ENCODE data around the gene ABHD2. TPM values are rescaled to one million over a fixed set of nuclear protein-coding genes. Genes with fewer than 3 reads are reported as not detected.
"Not testable (repeated sequence)": the region's sequence is repeated elsewhere in the genome, so short reads cannot be mapped to it uniquely, and the experiment has no call there.

The ABHD2 gene
- total RNA-seq, 1 donor from 2014 or later: 32.3 TPM

DNA sequence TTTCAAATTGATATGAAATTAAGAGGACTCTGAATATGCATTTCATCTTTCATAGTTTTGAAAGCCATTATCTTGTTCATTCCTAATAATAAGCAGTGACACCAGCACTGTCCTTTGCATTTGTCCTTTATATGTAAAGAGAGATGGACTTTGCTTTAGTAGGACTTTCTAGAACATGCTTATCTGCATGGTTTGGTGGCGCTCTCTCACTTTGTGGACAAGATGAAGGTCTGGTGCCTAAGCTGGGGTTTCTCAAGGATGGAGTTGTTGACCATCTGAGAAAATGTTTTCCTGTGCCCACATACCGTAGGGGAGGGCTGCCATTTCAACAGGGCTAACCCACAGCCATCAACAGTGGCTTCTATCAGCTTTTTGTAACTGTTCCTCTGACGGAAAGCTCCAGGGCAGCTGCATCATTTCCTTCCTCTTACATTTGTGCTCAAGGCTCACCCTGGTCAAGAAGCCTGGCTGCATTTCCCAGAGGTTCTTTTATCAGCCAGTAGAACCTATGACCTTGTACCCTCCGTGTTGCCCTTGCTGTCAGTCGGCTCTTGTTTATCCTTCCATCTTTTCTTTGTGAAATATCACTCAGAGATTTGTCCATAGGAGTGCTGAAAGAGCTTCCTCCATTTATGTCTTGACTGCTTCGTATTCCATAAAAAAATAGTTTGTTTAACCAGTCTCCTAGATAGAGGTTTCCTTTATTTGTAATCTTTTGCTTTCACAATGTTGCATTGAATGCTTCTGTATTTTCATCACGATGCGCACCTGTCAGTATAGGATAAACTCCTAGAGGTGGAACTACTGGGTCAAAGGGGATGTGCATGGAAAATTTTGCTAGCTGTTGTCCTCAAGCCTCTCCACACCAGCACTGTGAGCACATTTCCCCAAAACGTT, 44.6 kb downstream of the ABHD2 start:
- Mint-ChIP-seq H3K27me3 (ENCODE audit: unreplicated experiment) (no peaks in the 10 kb centered on the region), H3K9me3 (ENCODE audit: unreplicated experiment) (no peaks in the 10 kb centered on the region), H3K36me3 (ENCODE audit: low read depth, unreplicated experiment) (no peaks in the 10 kb centered on the region), H3K27ac (ENCODE audit: unreplicated experiment) (peak overlapping the region; percentile 83), H3K4me3 (ENCODE audit: unreplicated experiment) (no peak overlapping the region), H3K4me1 (ENCODE audit: unreplicated experiment) (peaks cover 40% of the 10 kb centered on the region)
- DNase-seq (ENCODE audit: low spot score): no peak
- no peak for TF ChIP-seq CTCF (IDR thresholded peaks at IDR 0.05; ENCODE audit: unreplicated experiment)

DNA sequence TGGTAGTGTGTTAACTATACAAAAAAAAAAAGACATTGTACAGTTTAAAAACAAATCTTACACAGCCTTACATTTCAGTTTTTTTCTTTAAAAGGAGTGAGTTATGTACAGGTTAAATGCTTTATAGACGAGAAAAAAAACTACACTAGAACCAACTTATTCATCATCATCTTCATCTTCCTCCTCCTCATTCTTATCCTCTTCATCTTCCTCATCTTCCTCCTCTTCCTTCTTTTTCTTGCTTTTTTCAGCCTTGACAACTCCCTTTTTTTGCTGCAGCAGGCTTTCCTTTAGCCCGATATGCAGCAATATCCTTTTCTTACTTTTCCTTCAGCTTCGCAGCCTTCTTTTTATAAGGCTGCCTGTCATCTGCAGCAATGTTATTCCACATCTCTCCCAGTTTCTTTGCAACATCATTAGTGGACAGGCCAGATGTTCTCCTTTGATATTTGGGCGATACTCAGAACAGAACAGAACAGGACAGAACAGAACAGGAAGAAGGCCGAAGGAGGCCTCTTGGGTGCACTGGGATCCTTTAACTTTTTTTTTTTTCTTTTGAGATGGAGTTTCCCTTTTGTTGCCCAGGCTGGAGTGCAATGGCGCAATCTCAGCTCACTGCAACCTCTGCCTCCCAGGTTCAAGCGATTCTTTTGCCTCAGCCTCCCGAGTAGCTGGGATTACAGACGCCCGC, 47.3 kb downstream of the ABHD2 start:
- not testable (repeated sequence) for H3K9me3 Mint-ChIP-seq (ENCODE audit: unreplicated experiment); DNase-seq (ENCODE audit: low spot score); H3K27ac Mint-ChIP-seq (ENCODE audit: unreplicated experiment); H3K4me3 Mint-ChIP-seq (ENCODE audit: unreplicated experiment); H3K36me3 Mint-ChIP-seq (ENCODE audit: low read depth, unreplicated experiment); H3K27me3 Mint-ChIP-seq (ENCODE audit: unreplicated experiment)
- peaks cover 41% of the 10 kb centered on the region for H3K4me1 Mint-ChIP-seq (ENCODE audit: unreplicated experiment)

- H3K9me3 Mint-ChIP-seq (ENCODE audit: unreplicated experiment): no peaks in the 10 kb centered on the region
- no peak overlapping the region for H3K27ac Mint-ChIP-seq (ENCODE audit: unreplicated experiment)
- no peaks in the 10 kb centered on the region for H3K27me3 Mint-ChIP-seq (ENCODE audit: unreplicated experiment)
- H3K4me1 Mint-ChIP-seq (ENCODE audit: unreplicated experiment): peaks cover 36% of the 10 kb centered on the region
- H3K4me3 Mint-ChIP-seq (ENCODE audit: unreplicated experiment): no peak overlapping the region
- H3K36me3 Mint-ChIP-seq (ENCODE audit: low read depth, unreplicated experiment): no peaks in the 10 kb centered on the region
- no peak for TF ChIP-seq CTCF (IDR thresholded peaks at IDR 0.05; ENCODE audit: unreplicated experiment)
- no peak for DNase-seq (ENCODE audit: low spot score)
Measured at GRCh38 chr15:89136078-89136806, 48.0 kb downstream of the ABHD2 start.

DNA sequence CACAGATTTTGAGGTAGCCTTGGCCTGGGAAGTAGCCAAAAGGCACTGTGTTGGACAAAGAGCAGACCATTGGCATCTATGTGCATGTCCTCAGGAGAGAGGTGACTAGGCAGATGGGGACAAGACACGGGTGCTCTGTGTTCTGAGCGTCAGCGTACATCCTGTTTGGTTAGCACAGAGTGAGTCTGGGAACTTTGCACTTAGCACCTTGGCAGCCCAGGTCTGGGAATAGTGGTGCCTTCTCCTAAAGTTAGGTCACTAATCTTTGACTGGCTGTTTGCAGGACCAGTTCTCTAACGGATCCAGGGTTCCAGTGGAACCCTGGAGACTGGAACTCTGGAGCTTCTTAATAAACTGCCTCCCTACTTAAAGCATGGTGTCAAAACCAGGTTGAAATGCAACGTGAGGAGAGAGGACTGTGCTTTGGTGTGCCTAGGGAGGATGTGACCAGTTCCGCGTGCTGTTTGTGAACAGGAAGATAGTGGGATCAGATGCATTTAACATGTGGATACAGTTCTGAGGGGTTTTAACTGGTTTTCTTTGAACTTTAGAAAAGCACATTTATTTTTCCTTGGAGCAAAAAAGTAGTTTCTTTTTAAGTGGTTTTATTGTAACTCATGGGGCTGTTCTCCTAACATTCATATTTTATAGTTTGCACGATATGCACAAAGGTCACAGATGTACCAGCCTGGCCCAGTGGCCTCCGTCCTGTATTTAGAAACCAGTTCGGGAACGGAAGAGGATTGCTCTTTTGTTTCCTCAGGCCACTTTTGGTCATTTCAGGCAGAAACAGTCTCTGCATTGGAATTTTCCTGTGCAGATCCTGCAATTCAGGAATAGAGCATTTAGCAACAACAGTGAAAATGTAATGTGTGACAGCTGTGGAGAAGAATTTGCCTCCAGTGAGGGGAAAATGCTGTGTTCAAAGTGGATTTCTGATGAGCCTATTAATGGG, 48.8 kb downstream of the ABHD2 start:
- DNase-seq (ENCODE audit: low spot score): no peak
- Mint-ChIP-seq H3K9me3 (ENCODE audit: unreplicated experiment) (no peaks in the 10 kb centered on the region), H3K4me3 (ENCODE audit: unreplicated experiment) (no peak overlapping the region), H3K27me3 (ENCODE audit: unreplicated experiment) (no peaks in the 10 kb centered on the region), H3K27ac (ENCODE audit: unreplicated experiment) (no peak overlapping the region), H3K36me3 (ENCODE audit: low read depth, unreplicated experiment) (no peaks in the 10 kb centered on the region), H3K4me1 (ENCODE audit: unreplicated experiment) (peaks cover 31% of the 10 kb centered on the region)
- TF ChIP-seq CTCF (IDR thresholded peaks at IDR 0.05; ENCODE audit: unreplicated experiment): no peak

- Mint-ChIP-seq H3K36me3 (ENCODE audit: low read depth, unreplicated experiment) (no peaks in the 10 kb centered on the region), H3K4me1 (ENCODE audit: unreplicated experiment) (peaks cover 27% of the 10 kb centered on the region), H3K9me3 (ENCODE audit: unreplicated experiment) (no peaks in the 10 kb centered on the region), H3K27ac (ENCODE audit: unreplicated experiment) (no peak overlapping the region), H3K4me3 (ENCODE audit: unreplicated experiment) (no peak overlapping the region), H3K27me3 (ENCODE audit: unreplicated experiment) (no peaks in the 10 kb centered on the region)
- DNase-seq (ENCODE audit: low spot score): no peak
- no peak for TF ChIP-seq CTCF (IDR thresholded peaks at IDR 0.05; ENCODE audit: unreplicated experiment)
Measured at GRCh38 chr15:89137926-89138325, 49.7 kb downstream of the ABHD2 start.

All from endothelial cell (in vitro differentiated cells).